CD4-positive, alpha-beta T cell treated with Interleukin-15 for 1 hour (primary cell): Measurements from ENCODE around the gene ALDH16A1.

Source experiments
- DNase-seq: peaks from one replicate; pipeline ENCODE4 v3.0.0-alpha.2; 2020

Gene ALDH16A1

GRCh38 chr19:49489601-49490167, 36.7 kb downstream of the ALDH16A1 start:
- no peak for DNase-seq

GRCh38 chr19:49490287-49491029, 37.4 kb downstream of the ALDH16A1 start:
- no peak for DNase-seq

- no peak for DNase-seq
Observed at GRCh38 chr19:49491030-49491803, 38.2 kb downstream of the ALDH16A1 start.

- no peak for DNase-seq
Observed at GRCh38 chr19:49491804-49492572, 39.0 kb downstream of the ALDH16A1 start.

- DNase-seq: no peak
Observed at GRCh38 chr19:49492573-49493405, 39.8 kb downstream of the ALDH16A1 start.

GRCh38 chr19:49496574-49497008, 43.6 kb downstream of the ALDH16A1 start:
- no peak for DNase-seq

GRCh38 chr19:49497047-49497788, 44.2 kb downstream of the ALDH16A1 start:
- DNase-seq: peak; percentile 88

GRCh38 chr19:49497789-49498103, 44.7 kb downstream of the ALDH16A1 start:
- no peak for DNase-seq

- DNase-seq: no peak
Observed at GRCh38 chr19:49498475-49498874, 45.5 kb downstream of the ALDH16A1 start.

GRCh38 chr19:49499030-49499670, 46.1 kb downstream of the ALDH16A1 start:
- DNase-seq: peak; percentile 51

- peak; percentile 64 for DNase-seq
Observed at GRCh38 chr19:49502866-49503581, 50.0 kb downstream of the ALDH16A1 start.

GRCh38 chr19:49503582-49503962, 50.5 kb downstream of the ALDH16A1 start:
- DNase-seq: no peak

- DNase-seq: peak; percentile 80
Observed at GRCh38 chr19:49506575-49507105, 53.6 kb downstream of the ALDH16A1 start.

- DNase-seq: no peak
Observed at GRCh38 chr19:49507803-49508494, 54.9 kb downstream of the ALDH16A1 start.

- no peak for DNase-seq
Observed at GRCh38 chr19:49512970-49513745, 60.1 kb downstream of the ALDH16A1 start.

GRCh38 chr19:49513746-49514118, 60.7 kb downstream of the ALDH16A1 start:
- no peak for DNase-seq

- no peak for DNase-seq
Observed at GRCh38 chr19:49514151-49514550, 61.1 kb downstream of the ALDH16A1 start.

GRCh38 chr19:49515767-49516166, 62.7 kb downstream of the ALDH16A1 start:
- DNase-seq: peak; percentile 65

GRCh38 chr19:49518033-49518432, 65.0 kb downstream of the ALDH16A1 start:
- DNase-seq: no peak
